GM21825 (cell line): ENCODE data around the gene ZNF860.
"Not testable (repeated sequence)": the region's sequence is repeated elsewhere in the genome, so short reads cannot be mapped to it uniquely, and the experiment has no call there.

Experiments used
- ATAC-seq: cut with Tn5 transposase; IDR thresholded peaks from one replicate; pipeline ENCODE4 v1.9.1; 2021; ENCODE audit warnings: mild to moderate bottlenecking, moderate library complexity; ENCODE audit not compliant: unreplicated experiment

Gene ZNF860

DNA sequence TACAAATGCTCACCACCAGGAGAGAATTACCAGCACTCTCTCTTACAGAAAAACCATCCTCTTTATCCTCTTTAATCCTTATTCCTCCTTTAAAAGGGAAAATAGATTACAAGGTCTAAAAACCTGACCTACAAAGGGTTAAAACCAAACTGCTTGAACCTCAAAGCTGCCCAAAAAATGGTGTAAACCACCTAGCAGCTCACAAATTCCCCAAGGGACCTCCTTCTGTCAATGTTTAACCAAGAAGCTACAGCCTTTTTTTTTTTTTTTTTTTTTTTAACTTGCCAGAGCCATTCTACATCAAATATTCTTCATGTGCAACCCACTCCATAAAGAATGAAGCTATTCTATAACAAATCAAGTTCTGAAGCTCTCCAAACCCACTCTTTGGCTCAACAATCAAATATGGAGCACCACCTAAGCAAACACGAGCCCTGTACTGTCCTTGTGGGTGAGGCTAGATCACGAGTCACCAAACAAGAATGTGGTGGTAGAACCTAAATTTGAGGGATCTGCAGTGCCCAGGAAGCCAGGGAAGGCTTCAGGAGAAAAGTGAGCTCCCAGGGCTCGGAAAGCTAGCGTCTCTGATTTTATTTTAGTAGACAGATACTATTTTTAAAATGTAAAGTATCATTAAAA lies 20.6 kb upstream of the ZNF860 start:
- no peak for ATAC-seq

DNA sequence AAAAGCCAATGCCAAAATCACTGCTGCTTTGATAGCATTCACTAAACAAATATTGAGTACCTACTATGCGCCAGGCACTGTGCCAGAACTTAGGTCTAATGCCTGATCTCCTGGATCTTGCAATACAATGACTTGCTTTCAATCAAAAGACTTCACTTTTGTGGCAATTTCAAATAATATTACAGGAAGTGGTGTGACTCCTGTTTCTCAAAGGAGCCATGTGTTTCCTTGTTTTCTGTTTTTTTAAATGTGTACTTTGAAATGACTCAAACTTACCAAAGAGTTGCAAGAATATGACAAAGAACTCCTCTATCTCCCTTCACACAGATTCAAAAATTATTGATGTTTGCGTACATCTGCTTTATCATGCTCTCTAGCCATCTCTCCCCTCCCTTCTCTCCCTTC lies 18.7 kb upstream of the ZNF860 start:
- ATAC-seq, result no peak

DNA sequence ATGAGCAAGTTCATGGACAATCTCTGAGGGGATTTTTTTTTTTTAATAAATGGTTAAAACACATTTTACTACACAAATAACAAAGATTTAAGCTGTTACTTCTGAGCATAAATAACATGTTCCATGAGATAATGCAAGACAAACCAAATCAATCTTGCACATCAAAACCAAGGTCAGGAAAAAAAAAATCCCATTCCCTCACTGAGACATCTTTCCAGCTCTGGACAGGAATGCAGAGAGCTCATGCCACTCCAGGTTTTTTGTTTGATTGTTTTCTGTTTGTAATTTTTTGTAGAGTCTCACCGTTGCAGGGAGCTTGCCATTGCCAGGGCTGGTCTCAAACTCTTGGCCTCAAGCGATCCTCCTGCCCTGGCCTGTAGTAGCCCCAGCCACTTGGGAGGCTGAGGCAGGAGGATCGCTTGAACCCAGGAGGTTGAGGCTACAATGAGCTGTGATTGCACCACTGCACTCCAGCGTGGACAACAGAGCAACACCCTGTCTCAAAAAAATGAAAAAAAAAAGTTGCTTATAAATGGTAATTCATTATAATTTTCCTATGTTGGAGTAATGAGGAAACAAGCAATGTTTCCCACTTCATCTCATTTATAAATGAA lies 14.5 kb upstream of the ZNF860 start:
- ATAC-seq, result no peak

DNA sequence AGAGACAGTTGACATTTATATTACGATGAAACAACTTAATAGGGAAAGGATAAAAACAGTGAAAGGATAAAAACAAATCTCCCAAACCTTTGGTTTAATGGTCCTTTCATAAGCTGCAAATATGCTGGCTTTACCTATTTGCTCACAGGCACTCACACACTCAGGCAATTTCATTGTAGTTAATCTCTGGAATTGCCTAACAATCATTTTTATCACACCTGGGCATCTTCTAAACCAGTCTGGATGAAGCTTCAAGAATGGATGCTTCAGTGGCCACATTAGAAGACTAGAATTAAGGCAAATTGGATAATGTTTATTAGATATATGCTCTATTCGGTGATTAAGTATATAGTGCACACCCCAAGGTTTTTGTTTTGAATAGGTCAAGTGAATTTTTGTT lies 14.0 kb upstream of the ZNF860 start:
- ATAC-seq, result no peak

DNA sequence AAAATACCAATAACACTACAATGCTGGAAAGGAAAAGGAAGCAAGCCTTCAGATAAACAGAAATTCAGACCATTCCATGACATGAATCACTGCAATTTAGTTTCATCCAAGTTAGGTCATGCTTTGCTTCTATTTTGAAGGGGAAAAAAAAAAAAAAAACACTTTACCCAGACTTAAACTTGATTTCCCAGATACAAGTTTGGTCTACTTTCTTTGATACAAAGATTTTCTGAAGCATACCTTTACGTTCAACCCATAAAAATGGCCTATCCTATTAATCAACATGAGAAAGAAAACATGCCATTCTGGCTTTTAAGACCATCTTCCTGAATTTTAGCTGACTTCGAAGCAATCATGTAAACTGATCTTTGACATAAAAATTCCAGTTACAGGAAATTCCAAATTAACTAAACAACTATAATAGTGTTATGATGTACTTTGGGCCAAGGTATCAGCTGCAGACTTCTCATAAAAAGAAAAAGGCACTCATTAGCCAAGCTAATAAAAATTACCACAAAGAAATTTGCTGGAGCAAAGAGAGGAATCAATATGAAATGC lies 13.1 kb upstream of the ZNF860 start:
- no peak for ATAC-seq

DNA sequence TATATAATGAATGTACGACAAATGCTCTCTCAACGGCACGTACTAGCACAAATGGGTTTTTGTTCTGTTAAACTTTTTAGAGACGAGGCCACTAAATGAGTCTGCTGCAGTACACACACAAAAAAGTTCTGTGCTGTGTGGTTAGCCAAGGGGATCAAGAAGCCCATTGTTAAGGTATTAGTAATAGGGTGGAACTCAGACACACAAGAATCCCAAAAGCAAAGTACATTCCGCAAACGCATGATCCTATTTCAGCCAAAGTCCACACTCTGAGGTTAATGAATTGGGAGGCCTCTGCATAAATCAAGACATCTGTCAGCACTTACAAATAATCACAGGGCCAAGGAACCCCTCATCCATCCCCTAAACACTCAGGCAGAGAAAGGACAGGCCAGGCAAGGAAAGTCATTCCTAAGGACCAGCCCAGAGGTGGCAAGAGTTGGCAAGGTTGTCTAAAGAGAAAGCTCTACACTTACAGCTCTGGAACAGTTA lies 12.6 kb upstream of the ZNF860 start:
- ATAC-seq, result no peak

DNA sequence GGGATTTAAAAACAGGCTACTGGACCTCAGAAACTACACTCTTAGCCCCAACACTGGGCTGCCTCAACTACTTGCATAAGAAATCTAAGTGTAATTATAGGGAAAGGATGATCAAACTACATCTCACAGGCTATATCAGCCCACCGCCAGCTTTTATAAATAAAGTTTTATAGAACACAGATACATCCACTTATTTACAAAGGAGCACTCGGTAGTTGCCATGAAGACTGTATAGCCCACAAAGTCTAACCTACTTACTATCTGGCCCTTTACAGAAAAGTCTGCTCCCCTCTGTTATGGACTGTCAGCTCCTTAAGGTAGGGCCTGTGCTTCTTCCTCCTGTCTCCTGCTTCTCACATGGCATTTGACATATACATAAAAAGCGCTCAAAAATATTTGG lies 9.9 kb upstream of the ZNF860 start:
- ATAC-seq, result no peak

DNA sequence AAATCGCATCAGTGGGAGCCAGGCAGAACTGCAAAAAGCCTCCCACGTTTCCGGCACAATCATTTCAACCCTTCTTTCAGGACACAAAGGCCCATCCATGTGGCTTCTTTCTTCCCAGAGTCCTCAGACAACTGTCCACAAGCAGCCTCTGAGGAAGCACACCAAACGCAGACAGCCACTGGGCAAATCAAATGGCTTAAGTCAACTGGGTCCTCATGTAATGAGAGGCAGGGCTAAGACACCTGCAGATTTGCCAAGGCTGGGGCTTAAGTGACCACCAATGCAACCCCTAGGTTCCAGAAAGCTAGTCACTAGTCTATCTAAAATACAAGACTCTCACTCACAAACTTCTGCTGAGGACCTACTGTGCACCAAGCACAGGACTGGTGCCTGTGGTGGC lies 8.5 kb upstream of the ZNF860 start:
- ATAC-seq, result no peak

DNA sequence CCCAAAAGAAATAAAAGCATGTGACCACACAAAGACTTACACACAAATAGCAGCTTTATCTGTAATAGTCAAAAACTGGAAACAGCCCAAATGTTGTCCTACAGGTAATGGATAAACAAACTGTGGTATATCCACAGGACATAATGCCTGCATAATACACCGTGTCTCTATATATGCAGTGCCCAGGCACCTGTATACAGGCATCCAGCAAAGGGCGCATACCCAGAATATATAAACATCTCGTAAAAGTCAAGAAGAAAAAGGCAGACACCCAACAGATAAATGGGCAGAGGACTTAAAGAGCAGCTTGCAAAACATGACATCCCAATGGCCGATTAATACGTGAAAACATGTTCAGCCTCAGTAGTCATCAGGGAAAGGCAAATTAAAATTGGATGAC lies 7.7 kb upstream of the ZNF860 start:
- no peak for ATAC-seq

DNA sequence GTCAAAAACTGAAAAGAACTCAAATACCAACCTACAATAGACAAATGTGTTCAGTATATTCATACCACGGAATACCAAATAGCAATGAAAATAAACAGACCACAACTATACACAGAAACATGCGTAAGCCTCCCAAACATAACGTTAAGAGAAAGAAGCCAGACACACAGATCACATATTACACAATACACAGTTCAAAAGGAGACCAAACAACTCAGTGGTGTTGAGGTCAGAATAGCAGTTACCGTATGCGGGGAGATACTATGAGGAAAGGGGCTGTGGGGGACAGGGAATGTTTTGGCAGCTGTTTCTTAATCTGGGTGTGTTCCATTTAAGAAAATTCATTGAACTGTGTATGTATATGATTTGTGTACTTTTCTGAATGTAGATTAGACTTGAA lies 7.1 kb upstream of the ZNF860 start:
- ATAC-seq, result no peak

DNA sequence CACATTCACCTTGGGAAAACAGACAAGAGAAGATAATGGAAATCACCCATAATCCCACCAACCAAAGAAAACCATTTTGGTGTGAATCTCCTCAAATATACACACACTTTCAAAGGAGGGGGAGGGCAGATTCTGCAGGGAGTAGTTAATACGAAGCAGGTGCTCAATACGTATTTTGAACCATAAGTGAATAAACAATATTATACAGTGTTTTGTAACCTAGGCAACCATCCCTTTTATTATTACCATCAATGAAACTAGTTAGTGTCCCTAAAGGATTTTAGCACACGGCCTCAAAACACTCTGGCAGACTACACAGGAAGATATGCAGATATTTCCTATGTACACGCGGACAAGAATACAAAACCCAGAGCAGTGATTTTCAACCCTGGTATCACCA lies 6.6 kb upstream of the ZNF860 start:
- ATAC-seq, result no peak

DNA sequence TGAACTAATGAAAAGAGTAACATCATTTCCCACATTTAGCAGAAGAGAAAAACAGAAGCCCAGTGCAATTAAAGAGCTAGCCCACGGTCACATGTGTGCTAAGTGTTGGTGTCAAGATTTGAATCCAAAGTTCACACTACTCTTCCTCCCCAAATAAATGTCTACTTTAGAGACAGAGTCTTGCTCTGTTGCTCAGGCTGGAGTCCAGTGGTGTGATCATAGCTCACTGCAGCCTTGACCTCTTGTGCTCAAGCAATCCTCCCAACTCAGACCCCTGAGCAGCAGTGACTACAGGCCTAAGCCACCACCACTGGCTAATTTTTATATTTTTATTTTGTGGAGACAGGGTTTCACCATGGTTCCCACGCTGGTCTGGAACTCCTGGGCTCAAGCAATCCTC lies 5.2 kb upstream of the ZNF860 start:
- no peak for ATAC-seq

DNA sequence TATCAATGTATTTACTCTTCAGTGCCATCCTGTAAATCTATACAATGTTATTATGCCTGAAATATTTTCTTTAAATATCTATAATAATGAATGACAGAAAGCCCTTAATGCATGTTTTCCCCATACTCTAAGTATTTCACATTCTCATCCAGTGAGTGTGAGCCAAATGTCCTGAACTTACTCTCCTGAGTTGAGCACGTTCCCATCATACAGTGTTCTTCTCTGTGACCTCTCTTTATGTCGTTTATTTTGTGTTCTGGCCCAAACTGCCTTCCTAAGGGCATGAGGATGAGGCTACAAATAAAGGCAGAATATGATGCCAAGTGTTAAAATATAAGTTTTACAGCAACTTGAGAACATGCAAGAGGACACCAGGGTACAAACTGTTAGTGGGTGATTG lies 3.8 kb upstream of the ZNF860 start:
- ATAC-seq, result no peak

DNA sequence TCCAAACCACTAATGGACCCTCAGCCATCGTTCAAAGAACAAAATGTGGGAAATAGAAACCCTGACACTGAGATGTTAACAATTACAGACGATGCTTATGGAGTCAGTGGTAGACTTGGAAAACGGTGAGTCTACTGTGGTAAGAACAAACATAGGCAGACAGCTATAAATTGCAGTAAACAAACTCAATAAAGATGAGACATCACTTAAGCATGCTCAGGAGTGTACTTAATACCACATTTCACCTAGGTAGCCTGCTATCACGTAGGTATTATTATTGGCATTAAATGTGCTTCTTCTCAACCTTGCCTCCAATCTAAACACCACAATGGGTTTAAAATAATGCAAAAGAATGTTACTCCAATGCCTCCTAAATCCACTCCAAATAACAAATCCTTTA lies 3.0 kb upstream of the ZNF860 start:
- no peak for ATAC-seq

DNA sequence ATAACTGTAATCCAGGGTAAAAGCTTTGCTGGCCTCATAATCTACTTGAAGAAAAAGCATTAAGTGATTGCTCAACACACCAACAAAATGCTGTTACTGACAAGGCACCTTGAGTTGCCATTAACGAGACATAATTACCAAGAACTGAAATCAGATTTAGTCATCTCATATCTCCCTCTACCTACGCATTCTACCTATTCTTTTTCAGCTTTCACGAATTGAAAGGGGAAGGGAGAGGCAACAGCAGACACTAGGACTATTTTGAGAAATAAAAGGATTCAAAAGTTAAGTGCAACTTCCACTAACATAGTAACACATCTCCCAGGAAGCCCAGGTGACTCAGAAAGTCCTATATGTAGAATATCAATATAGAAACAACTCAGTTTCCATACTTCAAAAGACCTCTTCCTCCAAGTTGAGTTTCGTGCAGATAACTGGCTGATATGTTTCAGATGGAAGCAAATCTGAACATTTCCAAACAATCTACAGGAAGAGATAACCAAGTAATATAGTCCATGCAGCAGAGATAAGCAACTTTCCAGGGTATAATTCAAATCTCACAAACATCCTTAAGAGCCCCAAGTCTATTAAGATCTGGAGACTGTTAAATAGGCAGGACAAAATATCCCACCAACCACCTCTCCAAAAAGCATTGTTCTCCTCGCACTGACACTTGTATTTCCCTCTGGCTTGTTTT lies 2.4 kb upstream of the ZNF860 start:
- no peak for ATAC-seq

DNA sequence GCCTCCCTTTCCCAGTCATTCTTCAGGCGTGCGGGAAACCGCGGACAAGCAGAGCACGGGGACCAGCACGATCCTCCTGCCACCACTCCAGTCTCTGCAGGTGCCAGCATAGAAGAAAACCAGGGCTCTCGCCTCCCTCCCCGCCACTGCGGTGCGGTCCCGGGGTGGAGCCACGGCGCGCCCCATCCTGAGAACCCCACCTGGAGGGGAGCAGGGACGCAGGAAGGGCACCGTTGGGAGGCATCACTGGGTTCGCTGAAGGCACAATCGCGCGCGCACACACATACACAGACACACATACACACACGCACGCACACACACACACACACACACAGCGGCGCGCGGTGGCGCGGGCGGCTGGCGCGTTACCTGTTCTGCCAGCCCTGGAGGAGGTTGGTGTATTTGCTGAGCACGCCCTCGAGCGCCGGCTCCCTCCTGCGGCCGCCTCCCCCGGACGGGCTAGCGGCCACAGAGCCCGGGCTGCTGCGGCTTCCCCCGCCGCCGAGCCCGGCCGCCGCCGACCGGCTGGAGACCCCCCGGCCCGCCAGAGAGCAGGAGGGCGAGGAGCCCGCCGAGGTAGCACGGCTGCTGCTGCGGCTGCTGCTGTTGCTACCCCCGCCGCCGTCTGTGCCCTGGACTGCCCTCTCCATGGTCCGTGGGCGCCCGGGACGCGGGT lies 882 bp upstream of the ZNF860 start:
- no peak for ATAC-seq

DNA sequence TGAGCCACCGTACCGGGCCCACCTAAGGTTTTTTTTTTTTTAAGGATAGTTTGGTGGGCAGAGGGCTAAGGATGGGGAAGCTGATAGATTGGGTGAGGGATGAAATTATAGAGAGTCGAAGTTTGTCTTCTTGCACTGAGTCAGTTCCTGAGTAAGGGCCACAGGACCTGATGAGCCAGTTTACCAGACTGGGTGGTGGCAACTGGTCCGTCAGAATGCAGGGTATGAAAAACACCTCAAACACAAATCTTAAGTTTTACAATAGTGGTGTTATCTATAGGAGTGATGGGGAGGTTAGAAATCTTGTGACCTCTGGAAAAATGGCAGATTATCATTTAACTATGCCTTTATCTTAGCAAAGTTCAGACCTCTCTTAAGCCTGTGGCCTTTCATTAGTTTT lies 2.8 kb downstream of the ZNF860 start:
- no peak for ATAC-seq

DNA sequence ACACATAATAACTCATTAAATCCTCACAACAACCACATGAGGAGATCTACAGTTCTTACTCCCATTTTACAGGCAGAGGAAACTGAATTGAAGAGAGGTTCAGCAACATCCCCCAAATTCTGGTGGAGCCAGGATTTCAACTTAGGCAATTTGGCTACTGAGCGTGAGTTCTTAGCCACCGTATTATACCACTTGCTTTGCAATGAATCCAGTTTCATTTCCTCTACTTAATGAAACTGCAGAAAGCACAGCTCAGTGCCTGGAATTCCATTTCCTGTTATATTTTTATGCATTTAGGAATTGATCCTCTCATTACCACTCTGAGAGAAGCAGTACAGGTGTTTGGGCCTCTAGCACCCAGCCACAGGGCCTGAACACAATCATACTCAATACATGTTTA lies 4.3 kb downstream of the ZNF860 start:
- ATAC-seq, result no peak

DNA sequence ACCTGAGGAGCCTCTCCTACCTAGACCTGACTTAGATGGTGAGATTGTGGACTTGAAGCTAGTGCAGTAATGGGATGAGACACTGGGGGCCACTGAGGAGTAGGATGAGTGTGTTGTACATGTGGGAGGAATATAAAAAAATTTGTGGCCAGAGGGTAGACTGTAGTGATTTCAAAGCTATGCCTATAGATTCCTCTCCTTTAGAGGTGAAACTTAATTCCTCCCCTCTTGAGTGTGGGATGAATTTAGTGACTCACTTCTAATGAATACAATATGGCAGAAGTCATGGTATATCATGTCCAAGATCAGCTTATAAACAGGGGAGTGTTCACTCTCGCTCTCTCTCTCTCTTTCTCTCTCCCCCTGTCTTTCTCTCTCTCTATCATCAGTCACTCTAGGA lies 6.7 kb downstream of the ZNF860 start:
- ATAC-seq, result no peak

DNA sequence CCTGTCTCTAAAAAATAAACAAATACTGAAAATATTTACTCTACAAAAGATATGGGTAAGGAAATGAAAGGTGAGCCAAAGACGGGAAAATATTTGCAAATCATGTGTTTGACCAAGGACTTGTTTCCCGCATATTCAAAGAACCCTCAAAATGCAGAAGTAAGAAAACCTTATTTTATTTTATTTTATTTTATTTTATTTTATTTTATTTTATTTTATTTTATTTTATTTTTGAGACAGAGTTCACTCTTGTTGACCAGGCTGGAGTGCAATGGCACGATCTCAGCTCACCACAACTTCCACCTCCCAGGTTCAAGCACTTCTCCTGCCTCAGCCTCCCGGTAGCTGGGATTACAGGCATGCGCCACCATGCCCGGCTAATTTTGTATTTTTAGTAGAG lies 11.4 kb downstream of the ZNF860 start:
- not testable (repeated sequence) for ATAC-seq

DNA sequence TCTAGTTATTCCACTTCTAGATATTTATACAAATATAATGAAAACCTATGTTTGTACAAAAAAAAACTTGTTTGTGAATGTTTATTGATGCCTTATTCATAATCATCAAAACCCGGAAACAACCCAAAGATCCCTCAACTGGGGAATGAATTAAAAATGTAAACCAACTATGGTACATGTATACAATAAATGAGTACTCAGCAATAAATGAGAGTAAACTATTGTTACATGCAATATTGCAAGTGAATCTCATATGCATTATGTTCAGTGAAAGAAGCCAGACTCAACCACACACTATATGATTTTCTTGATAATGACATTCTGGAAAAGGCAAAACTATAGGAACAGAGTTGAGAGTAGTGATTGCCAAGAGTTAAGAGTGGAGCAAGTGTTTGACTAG lies 12.3 kb downstream of the ZNF860 start:
- ATAC-seq, result no peak

DNA sequence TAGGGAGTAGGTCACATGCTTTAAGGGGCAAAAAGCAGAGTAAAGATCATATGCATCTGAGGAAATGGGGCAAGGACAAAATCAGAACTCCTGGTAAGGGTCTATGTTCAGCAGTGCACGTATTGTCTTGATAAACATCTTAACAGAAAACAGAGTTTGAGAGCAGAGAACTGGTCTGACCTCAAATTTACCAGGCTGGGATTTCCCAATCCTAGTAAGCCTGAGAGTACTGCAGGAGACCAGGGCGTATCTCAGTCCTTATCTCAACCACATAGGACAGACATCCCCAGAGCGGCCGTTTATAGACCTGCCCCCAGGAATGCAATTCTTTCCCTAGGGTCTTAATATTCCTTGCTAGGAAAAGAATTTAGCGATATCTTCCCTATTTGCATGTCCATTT lies 13.5 kb downstream of the ZNF860 start:
- ATAC-seq, result not testable (repeated sequence)
